Liver (tissue), 3 donors: ENCODE data around the gene STYXL2.

Experiments used
- EGR1 ChIP-seq, 2 donors: IDR thresholded peaks; 2 replicates each; pipeline ENCODE4 v1.6.1; 2016 to 2018; ENCODE audit warnings: antibody characterized with exemption in 2 of 2, low read depth in 2 of 2
- GABPA ChIP-seq, 2 donors: IDR thresholded peaks in 1 of 2; conservative IDR thresholded peaks in 1 of 2; 2 replicates each; pipeline ENCODE4 v1.6.1; 2016; ENCODE audit warnings: antibody characterized with exemption in 2 of 2, mild to moderate bottlenecking in 1 of 2, moderate library complexity in 1 of 2
- HNF4A ChIP-seq, 2 donors: conservative IDR thresholded peaks; 2 replicates each; pipeline ENCODE4 v1.6.1; 2016; ENCODE audit warnings: antibody characterized with exemption in 2 of 2, mild to moderate bottlenecking in 2 of 2
- JUND ChIP-seq, 2 donors: IDR thresholded peaks; 2 replicates each; pipeline ENCODE4 v1.6.1; 2016; ENCODE audit warnings: antibody characterized with exemption in 2 of 2
- NR2F2 ChIP-seq: IDR thresholded peaks from 2 replicates; pipeline ENCODE4 v1.6.1; 2016; ENCODE audit warnings: antibody characterized with exemption
- RAD21 ChIP-seq, 2 donors: IDR thresholded peaks; 2 replicates each; pipeline ENCODE4 v1.6.1; 2016; ENCODE audit warnings: antibody characterized with exemption in 2 of 2, mild to moderate bottlenecking in 2 of 2
- SP1 ChIP-seq: IDR thresholded peaks from 2 replicates; pipeline ENCODE4 v1.6.1; 2018; ENCODE audit warnings: antibody characterized with exemption, mild to moderate bottlenecking
- TAF1 ChIP-seq: conservative IDR thresholded peaks from 2 replicates; pipeline ENCODE4 v1.6.1; 2016; ENCODE audit warnings: antibody characterized with exemption, mild to moderate bottlenecking
- TF ChIP-seq, protein P1 (sequence below): IDR thresholded peaks from 2 replicates; pipeline ENCODE4 v1.6.1; 2016; ENCODE audit warnings: antibody characterized with exemption
- TF ChIP-seq, protein P2 (sequence below): fragments of 150-350 bp; IDR thresholded peaks from 2 replicates; pipeline ENCODE4 v1.5.1; 2017; ENCODE audit warnings: improper control_type of control experiment, low read depth, low read length; ENCODE audit not compliant: missing input control
- TF ChIP-seq, protein P3 (sequence below): IDR thresholded peaks from 2 replicates; pipeline ENCODE4 v1.6.1; 2016; ENCODE audit warnings: antibody characterized with exemption
- TF ChIP-seq, protein P4 (sequence below): IDR thresholded peaks from 2 replicates; pipeline ENCODE4 v1.6.1; 2016; ENCODE audit warnings: antibody characterized with exemption, mild to moderate bottlenecking
- TF ChIP-seq, protein P5 (sequence below): IDR thresholded peaks from 2 replicates; pipeline ENCODE4 v1.6.1; 2016; ENCODE audit warnings: antibody characterized with exemption
- donor health status: healthy.
- donor health status: healthy.

DNA sequence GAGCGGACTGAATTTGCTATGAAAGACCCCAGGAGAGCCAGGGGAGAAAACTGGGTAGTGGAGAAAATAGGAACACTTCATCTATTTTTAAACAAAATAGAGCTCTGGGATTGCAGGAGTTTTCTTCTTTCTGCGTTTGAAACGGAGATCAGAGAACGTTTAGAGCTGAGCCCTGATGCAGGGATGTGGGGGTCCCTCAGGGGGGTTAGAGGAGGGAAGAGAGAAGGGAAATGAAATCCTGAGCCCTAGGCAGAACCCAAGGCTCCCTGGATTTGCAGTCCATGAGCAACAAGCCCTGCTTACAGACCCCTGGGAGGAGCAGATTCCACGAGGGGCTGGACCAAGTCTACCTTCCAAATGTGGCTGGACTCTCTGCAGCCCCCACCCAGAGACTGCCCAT lies 21.8 kb downstream of the STYXL2 start:
- TF ChIP-seq, protein P1, sequence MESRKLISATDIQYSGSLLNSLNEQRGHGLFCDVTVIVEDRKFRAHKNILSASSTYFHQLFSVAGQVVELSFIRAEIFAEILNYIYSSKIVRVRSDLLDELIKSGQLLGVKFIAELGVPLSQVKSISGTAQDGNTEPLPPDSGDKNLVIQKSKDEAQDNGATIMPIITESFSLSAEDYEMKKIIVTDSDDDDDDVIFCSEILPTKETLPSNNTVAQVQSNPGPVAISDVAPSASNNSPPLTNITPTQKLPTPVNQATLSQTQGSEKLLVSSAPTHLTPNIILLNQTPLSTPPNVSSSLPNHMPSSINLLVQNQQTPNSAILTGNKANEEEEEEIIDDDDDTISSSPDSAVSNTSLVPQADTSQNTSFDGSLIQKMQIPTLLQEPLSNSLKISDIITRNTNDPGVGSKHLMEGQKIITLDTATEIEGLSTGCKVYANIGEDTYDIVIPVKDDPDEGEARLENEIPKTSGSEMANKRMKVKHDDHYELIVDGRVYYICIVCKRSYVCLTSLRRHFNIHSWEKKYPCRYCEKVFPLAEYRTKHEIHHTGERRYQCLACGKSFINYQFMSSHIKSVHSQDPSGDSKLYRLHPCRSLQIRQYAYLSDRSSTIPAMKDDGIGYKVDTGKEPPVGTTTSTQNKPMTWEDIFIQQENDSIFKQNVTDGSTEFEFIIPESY: no peak
- TF ChIP-seq, protein P2, sequence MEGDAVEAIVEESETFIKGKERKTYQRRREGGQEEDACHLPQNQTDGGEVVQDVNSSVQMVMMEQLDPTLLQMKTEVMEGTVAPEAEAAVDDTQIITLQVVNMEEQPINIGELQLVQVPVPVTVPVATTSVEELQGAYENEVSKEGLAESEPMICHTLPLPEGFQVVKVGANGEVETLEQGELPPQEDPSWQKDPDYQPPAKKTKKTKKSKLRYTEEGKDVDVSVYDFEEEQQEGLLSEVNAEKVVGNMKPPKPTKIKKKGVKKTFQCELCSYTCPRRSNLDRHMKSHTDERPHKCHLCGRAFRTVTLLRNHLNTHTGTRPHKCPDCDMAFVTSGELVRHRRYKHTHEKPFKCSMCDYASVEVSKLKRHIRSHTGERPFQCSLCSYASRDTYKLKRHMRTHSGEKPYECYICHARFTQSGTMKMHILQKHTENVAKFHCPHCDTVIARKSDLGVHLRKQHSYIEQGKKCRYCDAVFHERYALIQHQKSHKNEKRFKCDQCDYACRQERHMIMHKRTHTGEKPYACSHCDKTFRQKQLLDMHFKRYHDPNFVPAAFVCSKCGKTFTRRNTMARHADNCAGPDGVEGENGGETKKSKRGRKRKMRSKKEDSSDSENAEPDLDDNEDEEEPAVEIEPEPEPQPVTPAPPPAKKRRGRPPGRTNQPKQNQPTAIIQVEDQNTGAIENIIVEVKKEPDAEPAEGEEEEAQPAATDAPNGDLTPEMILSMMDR: no peak
- TF ChIP-seq GABPA (IDR thresholded peaks at IDR 0.05 in 1 of 2, conservative IDR thresholded peaks at IDR 0.05 in 1 of 2): no peak
- no peak for TF ChIP-seq SP1
- TF ChIP-seq TAF1: no peak
- TF ChIP-seq, protein P3, sequence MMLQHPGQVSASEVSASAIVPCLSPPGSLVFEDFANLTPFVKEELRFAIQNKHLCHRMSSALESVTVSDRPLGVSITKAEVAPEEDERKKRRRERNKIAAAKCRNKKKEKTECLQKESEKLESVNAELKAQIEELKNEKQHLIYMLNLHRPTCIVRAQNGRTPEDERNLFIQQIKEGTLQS: no peak
- no peak for TF ChIP-seq EGR1 (IDR thresholded peaks at IDR 0.05; ENCODE audit: low read depth in 2 of 2)
- no peak for TF ChIP-seq RAD21 (IDR thresholded peaks at IDR 0.05)
- no peak for TF ChIP-seq NR2F2
- TF ChIP-seq, protein P4, sequence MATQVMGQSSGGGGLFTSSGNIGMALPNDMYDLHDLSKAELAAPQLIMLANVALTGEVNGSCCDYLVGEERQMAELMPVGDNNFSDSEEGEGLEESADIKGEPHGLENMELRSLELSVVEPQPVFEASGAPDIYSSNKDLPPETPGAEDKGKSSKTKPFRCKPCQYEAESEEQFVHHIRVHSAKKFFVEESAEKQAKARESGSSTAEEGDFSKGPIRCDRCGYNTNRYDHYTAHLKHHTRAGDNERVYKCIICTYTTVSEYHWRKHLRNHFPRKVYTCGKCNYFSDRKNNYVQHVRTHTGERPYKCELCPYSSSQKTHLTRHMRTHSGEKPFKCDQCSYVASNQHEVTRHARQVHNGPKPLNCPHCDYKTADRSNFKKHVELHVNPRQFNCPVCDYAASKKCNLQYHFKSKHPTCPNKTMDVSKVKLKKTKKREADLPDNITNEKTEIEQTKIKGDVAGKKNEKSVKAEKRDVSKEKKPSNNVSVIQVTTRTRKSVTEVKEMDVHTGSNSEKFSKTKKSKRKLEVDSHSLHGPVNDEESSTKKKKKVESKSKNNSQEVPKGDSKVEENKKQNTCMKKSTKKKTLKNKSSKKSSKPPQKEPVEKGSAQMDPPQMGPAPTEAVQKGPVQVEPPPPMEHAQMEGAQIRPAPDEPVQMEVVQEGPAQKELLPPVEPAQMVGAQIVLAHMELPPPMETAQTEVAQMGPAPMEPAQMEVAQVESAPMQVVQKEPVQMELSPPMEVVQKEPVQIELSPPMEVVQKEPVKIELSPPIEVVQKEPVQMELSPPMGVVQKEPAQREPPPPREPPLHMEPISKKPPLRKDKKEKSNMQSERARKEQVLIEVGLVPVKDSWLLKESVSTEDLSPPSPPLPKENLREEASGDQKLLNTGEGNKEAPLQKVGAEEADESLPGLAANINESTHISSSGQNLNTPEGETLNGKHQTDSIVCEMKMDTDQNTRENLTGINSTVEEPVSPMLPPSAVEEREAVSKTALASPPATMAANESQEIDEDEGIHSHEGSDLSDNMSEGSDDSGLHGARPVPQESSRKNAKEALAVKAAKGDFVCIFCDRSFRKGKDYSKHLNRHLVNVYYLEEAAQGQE: no peak
- TF ChIP-seq, protein P5, sequence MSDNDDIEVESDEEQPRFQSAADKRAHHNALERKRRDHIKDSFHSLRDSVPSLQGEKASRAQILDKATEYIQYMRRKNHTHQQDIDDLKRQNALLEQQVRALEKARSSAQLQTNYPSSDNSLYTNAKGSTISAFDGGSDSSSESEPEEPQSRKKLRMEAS: no peak
- TF ChIP-seq JUND (IDR thresholded peaks at IDR 0.05): no peak
- no peak for TF ChIP-seq HNF4A (conservative IDR thresholded peaks at IDR 0.05)
